ENCODE results near the gene COQ9. TPM values are rescaled to one million over a fixed set of nuclear protein-coding genes. Genes with fewer than 3 reads are reported as not detected.

COQ9 gene
- polyA plus RNA-seq, 4 donors, result 63.9 to 177 (median 107) TPM

DNA sequence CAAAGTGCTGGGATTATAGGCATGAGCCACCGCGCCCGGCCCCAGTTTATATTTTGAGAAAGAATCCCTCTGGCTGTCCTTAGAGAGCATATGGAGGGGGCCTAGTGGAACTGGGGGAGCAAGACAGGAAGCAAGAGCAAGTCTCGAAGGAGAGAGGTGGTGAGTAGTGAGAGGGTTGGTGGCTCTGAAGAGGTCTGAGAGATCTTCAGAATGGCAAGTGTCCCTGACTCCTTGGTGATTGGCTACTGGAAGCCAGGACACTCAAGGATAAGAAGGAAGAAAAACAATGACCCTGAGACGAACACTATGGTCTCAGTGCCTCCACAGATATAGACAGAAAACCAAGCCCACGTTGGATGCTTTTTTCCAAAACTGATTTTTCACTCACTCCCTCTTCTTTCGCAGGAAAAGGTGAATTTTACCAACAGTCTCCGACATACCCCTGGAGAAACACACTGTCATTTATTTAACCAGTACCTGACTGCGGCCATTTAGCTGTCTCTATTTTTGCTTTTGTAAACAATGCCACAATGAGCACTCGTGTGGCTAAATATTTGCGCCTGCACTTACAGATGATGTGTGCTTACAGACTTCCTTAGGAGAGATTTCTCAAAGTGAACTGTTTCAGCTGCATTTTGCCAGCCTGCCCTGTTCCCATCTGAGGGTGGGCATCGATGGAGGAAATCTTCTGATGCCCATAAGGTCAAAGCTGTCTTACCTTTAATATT lies 54.9 kb downstream of the COQ9 start:
- DNase-seq (no peak), FAIRE-seq (no peak)
- WGBS, 3 donors, result 71 to 90% (median 81%) methylated on average over 12 of the region's 12 CpGs
- H3K36me3 ChIP-seq (ENCODE audit: control insufficient read depth in 3 of 3, insufficient read depth in 2 of 3, low read depth in 1 of 3, low read length in 3 of 3), result no peaks in the 10 kb centered on the region
- H3K4me1 ChIP-seq (ENCODE audit: control insufficient read depth in 3 of 3, insufficient read depth in 2 of 3, low read depth in 1 of 3, low read length in 2 of 3), result peaks cover 0 to 11% (median 0%) of the 10 kb centered on the region in 3 donors
- no peak overlapping the region for H3K4me3 ChIP-seq (ENCODE audit: low read depth in 1 of 3, low read length in 3 of 3)
- no peaks in the 10 kb centered on the region for H3K9me3 ChIP-seq (ENCODE audit: control insufficient read depth in 2 of 2, insufficient read depth in 1 of 2, low read depth in 1 of 2, low read length in 1 of 2)
- H3K27ac ChIP-seq (ENCODE audit: low read depth in 1 of 3, low read length in 2 of 3), result no peak overlapping the region
- no peaks in the 10 kb centered on the region for H3K27me3 ChIP-seq (ENCODE audit: control insufficient read depth in 3 of 3, insufficient read depth in 3 of 3, low read length in 3 of 3)

- H3K4me3 ChIP-seq (ENCODE audit: low read depth in 1 of 3, low read length in 3 of 3), result no peak overlapping the region
- FAIRE-seq (no peak), DNase-seq (no peak)
- H3K9me3 ChIP-seq (ENCODE audit: control insufficient read depth in 2 of 2, insufficient read depth in 1 of 2, low read depth in 1 of 2, low read length in 1 of 2), result no peaks in the 10 kb centered on the region
- peaks cover 0 to 22% (median 0%) of the 10 kb centered on the region in 3 donors for H3K4me1 ChIP-seq (ENCODE audit: control insufficient read depth in 3 of 3, insufficient read depth in 2 of 3, low read depth in 1 of 3, low read length in 2 of 3)
- H3K27ac ChIP-seq (ENCODE audit: low read depth in 1 of 3, low read length in 2 of 3), result no peak overlapping the region
- H3K36me3 ChIP-seq (ENCODE audit: control insufficient read depth in 3 of 3, insufficient read depth in 2 of 3, low read depth in 1 of 3, low read length in 3 of 3), result no peaks in the 10 kb centered on the region
- 79 to 83% (median 83%) methylated on average over 15 of the region's 15 CpGs for WGBS, 3 donors
- no peaks in the 10 kb centered on the region for H3K27me3 ChIP-seq (ENCODE audit: control insufficient read depth in 3 of 3, insufficient read depth in 3 of 3, low read length in 3 of 3)
Observed at GRCh38 chr16:57503366-57503765, 56.1 kb downstream of the COQ9 start.

DNA sequence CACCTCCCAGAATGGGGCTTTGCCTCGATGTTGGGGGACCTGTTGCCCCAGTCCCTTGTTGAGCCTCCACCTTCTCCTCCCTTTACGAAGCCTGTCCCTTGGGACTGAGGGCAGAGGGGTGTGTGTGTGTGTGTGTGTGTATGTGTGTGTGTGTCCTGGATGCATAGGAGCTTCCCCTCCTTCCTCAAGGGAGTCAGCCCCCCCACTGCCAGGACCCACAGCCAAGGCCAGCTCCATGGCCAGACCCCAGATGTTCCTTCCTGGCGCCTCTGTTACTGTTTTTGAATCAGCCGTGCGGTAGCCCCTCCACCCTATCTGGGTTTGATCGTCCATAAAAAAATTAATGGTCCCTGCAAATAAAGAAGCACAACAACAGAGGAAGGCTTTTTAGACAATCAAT lies 56.7 kb downstream of the COQ9 start:
- H3K4me1 ChIP-seq (ENCODE audit: control insufficient read depth in 3 of 3, insufficient read depth in 2 of 3, low read depth in 1 of 3, low read length in 2 of 3), result peaks cover 0 to 28% (median 0%) of the 10 kb centered on the region in 3 donors
- H3K27me3 ChIP-seq (ENCODE audit: control insufficient read depth in 3 of 3, insufficient read depth in 3 of 3, low read length in 3 of 3), result no peaks in the 10 kb centered on the region
- H3K9me3 ChIP-seq (ENCODE audit: control insufficient read depth in 2 of 2, insufficient read depth in 1 of 2, low read depth in 1 of 2, low read length in 1 of 2), result no peaks in the 10 kb centered on the region
- 66 to 81% (median 78%) methylated on average over 6 of the region's 6 CpGs for WGBS, 3 donors
- H3K4me3 ChIP-seq (ENCODE audit: low read depth in 1 of 3, low read length in 3 of 3), result no peak overlapping the region
- no peak overlapping the region for H3K27ac ChIP-seq (ENCODE audit: low read depth in 1 of 3, low read length in 2 of 3)
- no peaks in the 10 kb centered on the region for H3K36me3 ChIP-seq (ENCODE audit: control insufficient read depth in 3 of 3, insufficient read depth in 2 of 3, low read depth in 1 of 3, low read length in 3 of 3)
- DNase-seq (no peak), FAIRE-seq (no peak)

DNA sequence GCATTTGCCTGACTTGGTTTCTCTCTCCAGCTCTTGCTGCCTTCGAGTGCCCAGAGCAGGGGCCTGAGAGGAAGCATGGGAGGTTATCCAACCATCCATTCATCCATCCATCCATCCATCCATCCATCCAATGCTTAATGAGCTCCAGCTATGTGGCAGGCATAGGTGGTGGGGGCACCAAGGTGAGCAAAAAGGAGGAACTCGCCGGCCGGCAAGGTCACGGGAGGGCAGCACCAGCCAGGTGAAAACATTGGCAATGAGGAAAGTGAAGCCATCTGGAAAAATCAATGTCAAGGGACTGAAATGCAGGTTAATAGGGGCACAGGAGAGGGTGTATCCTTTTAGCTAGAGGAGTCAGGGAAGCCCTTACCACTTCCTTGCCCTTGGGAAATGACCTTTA lies 57.2 kb downstream of the COQ9 start:
- Histone ChIP-seq H3K4me3 (ENCODE audit: low read depth in 1 of 3, low read length in 3 of 3) (no peak overlapping the region), H3K27me3 (ENCODE audit: control insufficient read depth in 3 of 3, insufficient read depth in 3 of 3, low read length in 3 of 3) (no peaks in the 10 kb centered on the region), H3K36me3 (ENCODE audit: control insufficient read depth in 3 of 3, insufficient read depth in 2 of 3, low read depth in 1 of 3, low read length in 3 of 3) (no peaks in the 10 kb centered on the region), H3K27ac (ENCODE audit: low read depth in 1 of 3, low read length in 2 of 3) (no peak overlapping the region), H3K4me1 (ENCODE audit: control insufficient read depth in 3 of 3, insufficient read depth in 2 of 3, low read depth in 1 of 3, low read length in 2 of 3) (peaks cover 0 to 33% (median 0%) of the 10 kb centered on the region in 3 donors), H3K9me3 (ENCODE audit: control insufficient read depth in 2 of 2, insufficient read depth in 1 of 2, low read depth in 1 of 2, low read length in 1 of 2) (no peaks in the 10 kb centered on the region)
- no peak for FAIRE-seq
- DNase-seq, result no peak
- 80 to 83% (median 82%) methylated on average over 5 of the region's 5 CpGs for WGBS, 3 donors

- Histone ChIP-seq H3K27ac (ENCODE audit: low read depth in 1 of 3, low read length in 2 of 3) (no peak overlapping the region), H3K27me3 (ENCODE audit: control insufficient read depth in 3 of 3, insufficient read depth in 3 of 3, low read length in 3 of 3) (no peaks in the 10 kb centered on the region), H3K4me1 (ENCODE audit: control insufficient read depth in 3 of 3, insufficient read depth in 2 of 3, low read depth in 1 of 3, low read length in 2 of 3) (peaks cover 0 to 40% (median 0%) of the 10 kb centered on the region in 3 donors), H3K9me3 (ENCODE audit: control insufficient read depth in 2 of 2, insufficient read depth in 1 of 2, low read depth in 1 of 2, low read length in 1 of 2) (no peaks in the 10 kb centered on the region), H3K36me3 (ENCODE audit: control insufficient read depth in 3 of 3, insufficient read depth in 2 of 3, low read depth in 1 of 3, low read length in 3 of 3) (no peaks in the 10 kb centered on the region), H3K4me3 (ENCODE audit: low read depth in 1 of 3, low read length in 3 of 3) (no peak overlapping the region)
- 66 to 72% (median 72%) methylated on average over 6 of the region's 6 CpGs for WGBS, 3 donors
- DNase-seq, result no peak
- FAIRE-seq, result no peak
Observed at GRCh38 chr16:57505169-57505568, 57.9 kb downstream of the COQ9 start.

- Histone ChIP-seq H3K4me1 (ENCODE audit: control insufficient read depth in 3 of 3, insufficient read depth in 2 of 3, low read depth in 1 of 3, low read length in 2 of 3) (peaks cover 0 to 41% (median 0%) of the 10 kb centered on the region in 3 donors), H3K9me3 (ENCODE audit: control insufficient read depth in 2 of 2, insufficient read depth in 1 of 2, low read depth in 1 of 2, low read length in 1 of 2) (no peaks in the 10 kb centered on the region), H3K27me3 (ENCODE audit: control insufficient read depth in 3 of 3, insufficient read depth in 3 of 3, low read length in 3 of 3) (no peaks in the 10 kb centered on the region), H3K4me3 (ENCODE audit: low read depth in 1 of 3, low read length in 3 of 3) (no peak overlapping the region), H3K36me3 (ENCODE audit: control insufficient read depth in 3 of 3, insufficient read depth in 2 of 3, low read depth in 1 of 3, low read length in 3 of 3) (no peaks in the 10 kb centered on the region), H3K27ac (ENCODE audit: low read depth in 1 of 3, low read length in 2 of 3) (peak overlapping the region in 1 of 3 donors; percentile 73)
- WGBS, 3 donors, result 63 to 69% (median 64%) methylated on average over 13 of the region's 13 CpGs
- no peak for FAIRE-seq
- peak in 1 of 2 donors; percentile 87 for DNase-seq
Observed at GRCh38 chr16:57507136-57508034, 60.1 kb downstream of the COQ9 start.

- H3K36me3 ChIP-seq (ENCODE audit: control insufficient read depth in 3 of 3, insufficient read depth in 2 of 3, low read depth in 1 of 3, low read length in 3 of 3), result no peaks in the 10 kb centered on the region
- peaks cover 0 to 45% (median 0%) of the 10 kb centered on the region in 3 donors for H3K4me1 ChIP-seq (ENCODE audit: control insufficient read depth in 3 of 3, insufficient read depth in 2 of 3, low read depth in 1 of 3, low read length in 2 of 3)
- H3K27ac ChIP-seq (ENCODE audit: low read depth in 1 of 3, low read length in 2 of 3), result peak overlapping the region in 1 of 3 donors; percentile 73
- H3K27me3 ChIP-seq (ENCODE audit: control insufficient read depth in 3 of 3, insufficient read depth in 3 of 3, low read length in 3 of 3), result no peaks in the 10 kb centered on the region
- FAIRE-seq (no peak), DNase-seq (no peak)
- no peaks in the 10 kb centered on the region for H3K9me3 ChIP-seq (ENCODE audit: control insufficient read depth in 2 of 2, insufficient read depth in 1 of 2, low read depth in 1 of 2, low read length in 1 of 2)
- WGBS, 3 donors, result 80 to 91% (median 85%) methylated on average over 1 to 3 of the region's 3 CpGs
- no peak overlapping the region for H3K4me3 ChIP-seq (ENCODE audit: low read depth in 1 of 3, low read length in 3 of 3)
Observed at GRCh38 chr16:57508035-57508425, 60.8 kb downstream of the COQ9 start.

- no peak overlapping the region for H3K27ac ChIP-seq (ENCODE audit: low read depth in 1 of 3, low read length in 2 of 3)
- H3K4me1 ChIP-seq (ENCODE audit: control insufficient read depth in 3 of 3, insufficient read depth in 2 of 3, low read depth in 1 of 3, low read length in 2 of 3), result peaks cover 0 to 59% (median 0%) of the 10 kb centered on the region in 3 donors
- H3K36me3 ChIP-seq (ENCODE audit: control insufficient read depth in 3 of 3, insufficient read depth in 2 of 3, low read depth in 1 of 3, low read length in 3 of 3), result no peaks in the 10 kb centered on the region
- H3K4me3 ChIP-seq (ENCODE audit: low read depth in 1 of 3, low read length in 3 of 3), result no peak overlapping the region
- whole genome bisulfite sequencing, 3 donors, result 77 to 88% (median 80%) methylated on average over 12 of the region's 12 CpGs
- no peak for DNase-seq
- FAIRE-seq, result no peak
- H3K27me3 ChIP-seq (ENCODE audit: control insufficient read depth in 3 of 3, insufficient read depth in 3 of 3, low read length in 3 of 3), result no peaks in the 10 kb centered on the region
- no peaks in the 10 kb centered on the region for H3K9me3 ChIP-seq (ENCODE audit: control insufficient read depth in 2 of 2, insufficient read depth in 1 of 2, low read depth in 1 of 2, low read length in 1 of 2)
Observed at GRCh38 chr16:57509231-57509923, 62.1 kb downstream of the COQ9 start.

Data from small intestine (tissue), 7 donors.